GM19025 (cell line): Measurements from ENCODE around the gene STAC3.

Experiments
- ATAC-seq: cut with Tn5 transposase; IDR thresholded peaks from one replicate; pipeline ENCODE4 v1.9.1; 2021; ENCODE audit warnings: mild to moderate bottlenecking, low read depth, moderate library complexity; ENCODE audit not compliant: unreplicated experiment

STAC3 gene

GRCh38 chr12:57196439-57196838 lies 54.5 kb downstream of the STAC3 start:
- no peak for ATAC-seq

GRCh38 chr12:57195611-57196371 lies 55.2 kb downstream of the STAC3 start:
- no peak for ATAC-seq

DNA sequence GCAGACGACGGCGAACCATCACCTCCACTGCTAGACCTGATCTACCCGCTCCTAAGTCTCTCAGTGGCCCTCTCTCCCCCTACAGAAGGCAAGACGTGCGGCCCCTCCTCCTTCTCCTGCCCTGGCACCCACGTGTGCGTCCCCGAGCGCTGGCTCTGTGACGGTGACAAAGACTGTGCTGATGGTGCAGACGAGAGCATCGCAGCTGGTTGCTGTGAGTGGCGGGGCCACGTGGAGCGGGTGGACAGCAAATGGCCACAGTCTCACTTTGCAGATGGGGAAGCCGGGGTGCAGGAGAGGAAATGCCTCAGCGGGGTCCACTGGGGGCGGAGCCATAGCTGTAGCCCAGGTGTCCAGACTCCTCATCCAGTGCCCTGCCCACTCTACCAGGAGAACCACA lies 55.8 kb downstream of the STAC3 start:
- ATAC-seq = no peak

- ATAC-seq = no peak
Measured at GRCh38 chr12:57194253-57194652, 56.7 kb downstream of the STAC3 start.

DNA sequence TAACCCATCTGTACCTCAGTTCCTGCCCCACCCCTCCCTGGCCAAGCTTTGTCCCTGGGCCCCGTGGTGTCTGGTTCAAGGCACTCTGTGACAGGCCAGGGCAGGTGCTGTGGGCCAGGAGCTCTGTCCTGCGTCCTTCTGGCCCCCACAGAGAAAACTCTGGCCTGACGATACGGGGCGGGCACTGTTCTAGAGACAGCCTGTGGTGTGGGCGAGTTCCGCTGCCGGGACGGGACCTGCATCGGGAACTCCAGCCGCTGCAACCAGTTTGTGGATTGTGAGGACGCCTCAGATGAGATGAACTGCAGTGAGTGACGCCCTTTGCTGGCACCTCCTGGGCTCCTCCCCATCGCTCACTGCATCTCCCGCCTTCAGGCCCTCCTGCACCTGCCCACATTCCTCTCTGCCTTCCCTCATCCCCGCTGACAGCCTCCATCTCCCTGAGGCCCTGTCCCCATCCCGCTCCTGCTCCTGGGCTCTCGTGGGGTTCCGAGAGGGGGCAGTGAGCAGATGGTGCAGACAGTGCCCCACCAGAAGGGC lies 57.2 kb downstream of the STAC3 start:
- no peak for ATAC-seq
